Activated T-helper 1 cell treated with anti-CD3 and anti-CD28 coated beads, Interleukin-2, amount 50 U/mL, for 16 hours (primary cell): ENCODE data around the gene NALF2.

ENCODE experiments used
- DNase-seq, 2 donors: peaks; one replicate each; pipeline ENCODE4 v3.0.0-alpha.2; 2020; ENCODE audit warnings: low read depth in 1 of 2, low spot score in 1 of 2

NALF2 gene

DNA sequence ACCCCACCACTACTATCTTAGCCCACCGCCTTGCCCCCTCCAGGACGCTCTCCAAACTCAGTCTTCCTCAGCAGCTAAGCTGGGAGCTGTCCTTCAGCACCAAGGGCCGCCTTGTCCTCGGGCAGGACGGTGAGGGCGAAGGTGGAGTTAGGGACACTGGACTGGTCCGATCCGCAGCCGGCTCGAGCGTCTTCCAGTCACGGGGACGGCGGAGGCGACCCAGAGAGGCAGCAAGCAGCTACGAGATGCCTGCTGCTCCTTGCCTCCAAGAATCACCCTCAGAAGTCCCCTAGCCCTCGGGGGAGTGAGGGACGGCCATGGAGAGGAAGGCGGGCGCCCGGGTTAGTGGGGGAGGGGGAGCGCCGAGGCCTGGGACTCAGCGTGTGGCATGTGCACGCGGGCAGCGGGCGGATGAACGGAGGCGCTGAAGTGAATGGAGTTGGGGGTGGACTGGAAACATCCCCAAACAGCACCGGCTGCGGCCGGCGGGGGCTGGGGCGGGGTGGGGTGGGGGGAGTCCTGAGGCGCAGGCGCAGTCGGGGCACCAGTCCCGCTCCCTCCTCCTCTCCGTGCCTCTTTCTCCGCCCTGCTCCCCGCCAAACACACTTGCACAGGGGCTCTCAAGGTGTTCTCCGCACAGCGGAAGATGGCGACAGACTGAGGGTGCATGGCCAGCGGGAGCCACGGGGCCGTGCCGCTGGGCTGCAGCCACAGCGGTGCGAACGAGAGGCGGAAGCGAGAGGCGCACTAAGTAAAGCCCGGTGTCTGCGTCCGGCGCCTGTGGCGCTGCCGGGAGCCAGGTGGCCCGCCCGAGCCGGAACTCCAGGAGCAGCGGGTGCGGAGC is at the start of gene NALF2:
TSS of gene NALF2 (plus strand) at position 545 of the 844 bp plus-strand sequence. CDS start 957 bp downstream, outside the sequence.
- no peak for DNase-seq

DNA sequence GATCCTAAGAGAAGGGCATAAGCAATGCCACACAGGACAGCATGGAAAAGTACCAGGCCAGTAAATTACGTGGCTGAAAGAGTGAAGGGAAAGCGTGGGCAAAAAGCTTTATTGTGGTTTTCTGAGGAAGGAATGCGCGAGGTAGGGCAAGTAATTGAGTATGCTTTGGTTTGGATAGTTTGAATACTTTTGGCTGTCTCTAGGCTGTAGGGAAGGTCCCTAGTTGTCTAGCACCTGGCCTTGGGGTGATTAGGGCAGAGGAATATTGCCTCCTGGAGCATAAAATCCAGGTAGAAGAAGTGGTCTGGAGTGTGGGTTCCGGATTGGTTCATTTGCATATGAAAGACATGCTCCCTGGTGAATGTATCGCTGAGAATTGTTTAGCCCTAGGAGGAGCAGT is 46.4 kb upstream of the NALF2 start:
- no peak for DNase-seq

GRCh38 chrX:69466546-69466945 is 37.6 kb upstream of the NALF2 start:
- DNase-seq = no peak

DNA sequence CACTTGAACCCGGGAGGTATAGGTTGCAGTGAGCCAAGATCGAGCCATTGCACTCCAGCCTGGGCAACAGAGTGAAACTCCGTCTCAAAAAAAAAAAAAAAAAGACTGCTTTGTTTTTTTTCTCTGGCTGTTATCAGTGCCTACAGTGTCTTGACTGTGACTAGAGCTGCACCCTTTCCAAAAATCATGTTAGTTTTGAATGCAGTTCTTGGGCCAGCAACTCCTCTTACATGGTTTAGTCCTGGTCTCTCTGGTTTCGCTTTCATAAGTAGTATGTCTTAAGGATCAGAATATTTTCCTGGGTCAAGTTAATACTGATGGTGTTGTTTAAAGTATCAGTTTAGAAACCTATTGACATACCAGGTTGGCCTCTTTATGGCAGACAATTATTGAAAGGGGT is 34.2 kb upstream of the NALF2 start:
- no peak for DNase-seq

DNA sequence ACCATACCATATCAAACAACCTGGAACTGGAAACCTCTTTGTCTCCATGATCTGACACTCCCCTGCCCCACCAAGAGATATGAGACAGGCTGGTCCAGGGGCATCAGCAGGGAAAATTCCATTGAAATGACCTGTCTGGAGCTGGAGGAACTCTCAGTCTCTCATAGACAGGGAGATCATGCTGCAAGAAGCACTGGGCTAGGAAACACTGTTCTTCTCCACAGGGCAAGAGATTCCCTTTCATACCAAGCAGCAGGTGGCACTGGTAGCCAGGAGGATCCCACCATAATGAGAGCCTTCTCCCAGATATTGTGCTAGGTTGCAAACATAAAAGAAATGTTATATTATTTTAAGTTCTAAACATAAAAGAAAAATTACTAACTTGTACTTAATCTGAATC is 14.5 kb upstream of the NALF2 start:
- no peak for DNase-seq

GRCh38 chrX:69493193-69493592 is 10.9 kb upstream of the NALF2 start:
- no peak for DNase-seq

DNA sequence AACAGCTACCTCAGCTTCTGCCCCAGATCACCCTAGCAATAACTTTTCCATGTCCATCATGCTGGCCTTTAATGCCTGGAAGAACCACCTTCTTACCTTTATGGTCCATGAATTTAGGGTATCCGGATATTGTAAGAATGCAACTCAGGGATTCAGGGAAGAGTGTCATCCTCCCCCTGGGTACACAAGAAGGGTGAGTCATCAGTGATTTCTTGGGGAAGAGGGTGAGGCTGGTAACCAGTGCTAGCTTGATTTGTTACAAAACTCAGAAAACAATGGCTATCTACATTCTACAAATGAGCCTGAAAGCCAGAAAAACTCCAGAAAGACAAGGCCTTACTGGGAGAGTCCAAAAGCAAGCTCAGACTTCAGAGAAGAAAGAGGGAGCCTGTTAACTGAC is 10.4 kb upstream of the NALF2 start:
- no peak for DNase-seq

GRCh38 chrX:69496183-69496582 is 7.9 kb upstream of the NALF2 start:
- no peak for DNase-seq

DNA sequence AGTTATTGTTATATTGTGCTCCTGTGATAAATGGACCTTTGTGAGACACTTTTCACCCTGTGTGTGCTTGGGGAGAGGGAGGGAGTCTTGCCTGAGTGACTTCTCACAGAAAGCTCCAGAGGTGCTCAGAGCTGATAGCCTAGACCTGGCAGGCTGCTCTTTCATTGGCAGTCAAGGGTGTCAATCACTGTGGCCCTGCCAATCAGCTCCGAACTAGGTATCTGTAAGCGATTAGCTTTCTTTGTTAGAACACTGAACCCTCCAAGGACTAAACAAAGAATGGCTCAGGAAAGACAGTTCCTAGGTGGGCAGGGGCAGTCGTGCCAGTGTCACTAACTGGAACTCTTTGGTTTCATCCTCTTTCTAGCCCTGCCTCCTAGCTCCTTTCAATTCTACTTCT is 2.7 kb upstream of the NALF2 start:
- no peak for DNase-seq

DNA sequence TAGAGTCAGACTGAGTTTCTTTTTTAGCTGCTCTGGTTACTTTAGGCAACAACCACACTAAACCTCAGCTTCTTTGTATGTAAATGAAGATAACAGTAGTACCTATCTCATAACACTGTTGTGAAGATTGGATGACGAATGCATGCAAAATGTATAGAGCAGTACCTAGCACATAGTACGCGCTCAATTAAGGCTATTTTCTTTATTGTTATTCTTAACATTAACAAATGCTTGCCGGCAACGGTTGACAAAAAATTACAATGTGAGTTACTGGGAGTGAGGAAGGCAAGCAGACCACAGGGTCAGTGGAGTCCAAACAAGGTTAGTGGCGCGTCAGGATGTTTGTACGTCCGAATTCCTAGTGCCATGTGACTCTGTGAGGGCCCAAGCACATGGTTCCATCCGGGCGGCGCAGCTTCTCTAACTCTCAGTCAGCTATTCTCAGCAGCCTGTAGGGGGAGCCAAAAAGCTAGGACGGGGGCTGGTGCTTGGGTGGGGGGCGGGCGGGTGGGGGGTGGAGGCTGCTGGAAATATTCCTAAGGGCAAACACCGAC is 821 bp upstream of the NALF2 start:
- DNase-seq = no peak

- DNase-seq = no peak
These were observed 793 bp downstream of the NALF2 start for GRCh38 chrX:69504626-69505612.

- no peak for DNase-seq
These were observed 1.9 kb downstream of the NALF2 start for GRCh38 chrX:69505772-69506616.

GRCh38 chrX:69506617-69507499 is 2.7 kb downstream of the NALF2 start:
- no peak for DNase-seq

- no peak for DNase-seq
These were observed 3.3 kb downstream of the NALF2 start for GRCh38 chrX:69507500-69507789.

DNA sequence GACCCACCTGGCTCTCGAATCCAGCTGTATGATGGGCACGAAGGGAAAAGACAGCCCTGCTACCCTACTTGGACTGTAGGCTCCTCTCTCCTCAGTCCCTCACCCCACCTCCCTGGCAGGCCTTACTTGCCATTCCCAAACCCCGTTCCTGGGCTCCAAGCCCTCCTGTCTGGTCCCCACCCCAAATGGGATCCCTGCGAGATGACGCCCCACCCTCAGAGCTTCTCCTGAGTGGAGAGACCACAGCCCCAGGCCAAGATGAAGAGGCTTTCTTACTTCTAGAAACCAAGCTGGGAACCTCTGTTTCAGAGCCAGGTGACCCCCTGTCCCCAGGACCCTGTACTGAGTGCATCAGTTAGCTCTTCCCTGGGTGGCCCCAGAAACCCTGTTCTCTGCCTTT is 4.5 kb downstream of the NALF2 start:
- no peak for DNase-seq

DNA sequence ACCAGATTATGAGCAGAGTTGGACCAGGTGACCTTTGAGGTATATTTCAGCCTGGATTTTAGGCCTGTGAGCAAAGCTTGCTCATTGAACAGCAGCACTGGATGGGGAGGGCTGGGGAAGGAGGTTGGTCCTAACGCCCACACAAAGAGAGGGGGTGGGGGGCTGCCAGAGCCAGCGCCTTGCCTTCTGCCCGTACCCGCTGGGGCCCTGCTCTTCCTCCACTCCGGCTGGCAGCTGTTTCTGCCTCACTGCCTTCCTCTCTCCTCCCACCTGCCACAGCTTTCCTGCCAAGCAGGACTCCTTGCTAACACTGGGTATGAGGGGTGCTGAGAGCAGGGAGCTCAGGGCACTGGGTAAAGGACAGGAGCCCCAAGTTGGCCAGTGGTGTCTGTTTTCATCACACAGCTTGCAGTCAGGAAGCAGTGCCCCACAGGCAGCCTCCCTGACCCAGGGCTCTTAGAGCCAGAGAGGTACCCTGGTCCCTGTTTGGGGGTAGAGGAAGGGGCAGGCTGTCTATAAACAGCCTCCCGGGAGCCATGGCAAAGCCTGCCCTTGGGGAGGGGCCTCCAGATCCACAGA is 6.1 kb downstream of the NALF2 start:
- no peak for DNase-seq

GRCh38 chrX:69510914-69511513 is 6.9 kb downstream of the NALF2 start:
- DNase-seq = no peak

DNA sequence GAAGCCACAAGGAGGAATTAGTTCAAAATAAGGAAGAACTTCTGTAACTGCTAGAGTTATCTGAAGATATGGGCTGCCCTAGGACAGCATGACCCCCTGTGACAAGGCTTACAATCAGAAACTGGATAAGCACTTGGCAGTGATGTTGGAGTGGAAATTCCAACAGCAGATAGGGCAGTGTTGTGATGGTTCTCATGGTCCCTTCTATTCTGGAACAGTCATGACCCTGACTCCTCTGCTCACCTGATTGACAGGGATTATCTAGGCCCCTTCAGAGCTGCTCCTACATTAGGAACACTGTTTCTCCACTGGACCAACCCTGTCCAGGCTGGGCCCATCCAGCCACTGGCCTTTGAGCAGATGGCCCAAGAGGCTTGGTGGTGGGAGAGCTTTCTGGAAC is 17.9 kb downstream of the NALF2 start:
- no peak for DNase-seq

DNA sequence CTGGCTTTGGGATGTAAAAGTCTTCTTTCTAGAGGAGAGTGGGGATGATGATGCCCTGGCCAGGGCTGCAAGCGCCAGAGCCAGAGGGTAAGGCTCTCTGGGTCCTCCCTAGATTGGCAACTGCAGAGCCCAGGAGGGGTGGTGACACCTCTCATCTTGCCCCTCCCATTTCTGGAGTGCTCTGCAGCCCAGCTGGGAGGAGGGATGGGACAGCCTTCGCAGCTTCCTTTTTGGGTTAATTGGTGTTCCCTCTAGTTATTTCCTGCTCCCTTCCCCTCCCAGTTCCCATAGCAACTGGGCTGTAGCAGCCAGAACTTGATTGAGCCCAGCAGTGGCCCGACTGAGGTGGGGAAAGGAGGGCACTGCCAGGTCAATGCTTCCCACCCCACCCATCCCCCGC is 19.2 kb downstream of the NALF2 start:
- DNase-seq = no peak
